Lower leg skin (tissue), 4 donors: Measurements from ENCODE around the gene APOL3. TPM values are rescaled to one million over a fixed set of nuclear protein-coding genes. Genes with fewer than 3 reads are reported as not detected.
A peak's percentile ranks its signal among the peaks of the same experiment; 100 is the strongest.

Source experiments
- DNase-seq, 2 donors: peaks; one replicate each; pipeline ENCODE4 v3.0.0-alpha.2; 2019; ENCODE audit warnings: low spot score in 2 of 2
- H3K4me3 ChIP-seq: fragments of 200-600 bp; sonication (generic); 2 replicates; pipeline ENCODE4 v1.5.1; 2017; ENCODE audit warnings: mild to moderate bottlenecking, low read depth; ENCODE audit not compliant: poor library complexity, severe bottlenecking
- POLR2A ChIP-seq, 2 donors: fragments of 450-650 bp; IDR thresholded peaks; one replicate each; pipeline ENCODE4 v1.6.1; 2016 to 2017; ENCODE audit warnings: antibody characterized with exemption in 2 of 2, mild to moderate bottlenecking in 1 of 2, moderate library complexity in 1 of 2
- WGBS, 2 donors: methylation state at CpG; one replicate each; pipeline ENCODE4 v1.1.5; 2018; 5-methylcytosine and 5-hydroxymethylcytosine counted together
- intact Hi-C: fragments of 100-400 bp; cut with DNase I; formaldehyde crosslinking; loops from one replicate; pipeline ENCODE4 v1.15.0; 2023; ENCODE audit warnings: low total_unique reads
- total RNA-seq, 4 donors: library from RNA; depleted of rRNA; stranded (reverse); fragments of >200 nt; gene quantifications; one replicate each; pipeline ENCODE4 v1.1.0, GENCODE V29; 2016
- TF ChIP-seq, protein P1 (sequence below), 3 donors: fragments of 450-650 bp; IDR thresholded peaks; one replicate each; pipeline ENCODE4 v1.5.1; 2016; ENCODE audit warnings: antibody characterized with exemption in 3 of 3, mild to moderate bottlenecking in 3 of 3, moderate library complexity in 2 of 3

Gene APOL3
- total RNA-seq, 4 donors from 2014 or later, result 29.5 to 55.9 (median 39.6) TPM

DNA sequence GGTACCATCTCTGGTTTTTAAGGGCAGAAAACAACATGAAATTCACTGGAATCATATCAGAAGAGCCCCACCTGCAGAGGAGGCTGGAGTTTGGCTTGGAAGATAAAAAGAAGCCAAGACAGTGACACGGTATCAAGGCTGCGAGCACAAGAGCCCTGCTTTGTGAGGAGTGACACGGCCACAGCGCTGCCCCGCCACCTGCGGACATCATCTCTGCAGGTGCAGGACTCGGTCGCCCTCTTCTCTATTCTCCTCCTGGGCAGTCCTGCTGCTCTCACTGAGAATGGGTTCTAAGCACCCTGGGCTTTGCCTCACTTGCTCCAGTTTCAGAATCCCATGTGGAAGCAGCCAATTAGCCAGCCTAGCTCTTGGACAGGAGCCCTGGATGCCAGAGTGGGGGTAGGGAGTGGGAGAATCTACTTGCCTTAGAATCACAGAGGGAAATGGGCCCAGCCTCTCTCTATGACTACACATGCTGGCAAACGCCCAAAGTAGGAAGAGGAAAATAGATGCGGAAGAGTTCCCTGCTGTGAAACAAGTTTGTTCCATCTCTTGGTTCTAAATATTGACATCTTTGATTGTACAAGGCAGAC, 24.0 kb upstream of the APOL3 start:
- no peak for DNase-seq
- WGBS, 2 donors, result 75 to 78% methylated on average over 10 of the region's 10 CpGs
- TF ChIP-seq POLR2A (IDR thresholded peaks at IDR 0.05), result no peak
- TF ChIP-seq, protein P1, sequence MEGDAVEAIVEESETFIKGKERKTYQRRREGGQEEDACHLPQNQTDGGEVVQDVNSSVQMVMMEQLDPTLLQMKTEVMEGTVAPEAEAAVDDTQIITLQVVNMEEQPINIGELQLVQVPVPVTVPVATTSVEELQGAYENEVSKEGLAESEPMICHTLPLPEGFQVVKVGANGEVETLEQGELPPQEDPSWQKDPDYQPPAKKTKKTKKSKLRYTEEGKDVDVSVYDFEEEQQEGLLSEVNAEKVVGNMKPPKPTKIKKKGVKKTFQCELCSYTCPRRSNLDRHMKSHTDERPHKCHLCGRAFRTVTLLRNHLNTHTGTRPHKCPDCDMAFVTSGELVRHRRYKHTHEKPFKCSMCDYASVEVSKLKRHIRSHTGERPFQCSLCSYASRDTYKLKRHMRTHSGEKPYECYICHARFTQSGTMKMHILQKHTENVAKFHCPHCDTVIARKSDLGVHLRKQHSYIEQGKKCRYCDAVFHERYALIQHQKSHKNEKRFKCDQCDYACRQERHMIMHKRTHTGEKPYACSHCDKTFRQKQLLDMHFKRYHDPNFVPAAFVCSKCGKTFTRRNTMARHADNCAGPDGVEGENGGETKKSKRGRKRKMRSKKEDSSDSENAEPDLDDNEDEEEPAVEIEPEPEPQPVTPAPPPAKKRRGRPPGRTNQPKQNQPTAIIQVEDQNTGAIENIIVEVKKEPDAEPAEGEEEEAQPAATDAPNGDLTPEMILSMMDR (IDR thresholded peaks at IDR 0.05), result no peak
- intact Hi-C loops, result loop anchor here (10.0 kb wide), 1 partner anchor 50 kb away; the partner anchor contains the start of gene APOL2
- H3K4me3 ChIP-seq, result no peak overlapping the region

DNA sequence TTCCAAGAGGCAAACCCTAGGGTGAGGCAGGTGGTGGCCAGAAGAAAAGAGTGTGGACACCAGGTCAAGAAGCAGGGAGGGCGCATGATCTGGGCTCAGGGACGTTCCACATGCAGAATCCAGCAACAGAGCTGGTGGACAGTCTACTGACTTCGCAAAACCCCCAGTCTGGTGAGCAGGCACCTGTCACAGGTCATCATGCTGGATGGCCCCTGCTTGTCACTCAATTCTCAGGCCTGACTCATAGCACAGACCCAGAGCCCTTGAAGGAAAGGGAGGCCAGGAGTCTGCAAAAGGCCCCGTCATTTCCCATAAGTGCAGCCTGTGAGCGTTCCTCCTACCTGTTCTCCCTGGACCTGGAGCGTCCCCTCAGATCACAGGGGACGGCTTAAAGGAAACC, 22.9 kb upstream of the APOL3 start:
- 93 to 95% methylated on average over 7 of the region's 7 CpGs for WGBS, 2 donors
- DNase-seq, result no peak
- no peak for TF ChIP-seq POLR2A (IDR thresholded peaks at IDR 0.05)
- TF ChIP-seq, protein P1 (IDR thresholded peaks at IDR 0.05), result no peak
- H3K4me3 ChIP-seq, result no peak overlapping the region
- intact Hi-C loops, result loop anchor here (10.0 kb wide), 1 partner anchor 51 kb away; the partner anchor contains the start of gene APOL2

DNA sequence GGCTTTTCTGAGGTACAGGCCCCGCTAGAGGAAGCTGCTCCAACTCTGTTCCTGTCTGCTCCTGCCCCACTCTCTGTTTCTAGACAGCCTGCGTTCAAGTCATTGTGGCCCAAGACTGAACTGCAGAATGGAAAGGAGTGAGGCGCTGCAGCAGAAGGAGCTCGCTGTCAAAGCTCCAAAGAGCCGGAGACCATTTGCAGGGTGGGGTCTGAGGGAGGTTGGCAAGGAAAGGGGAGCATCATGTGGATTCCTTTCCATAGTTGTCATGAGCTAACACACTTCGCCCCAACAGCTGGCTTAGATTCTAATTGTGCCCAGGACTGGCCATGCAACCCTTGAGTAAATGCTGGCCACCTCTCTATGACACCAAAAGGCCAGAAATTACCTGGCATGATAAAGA, 22.3 kb upstream of the APOL3 start:
- intact Hi-C loops, result loop anchor here (10.0 kb wide), 1 partner anchor 52 kb away; the partner anchor contains the start of gene APOL2
- TF ChIP-seq, protein P1 (IDR thresholded peaks at IDR 0.05), result no peak
- no peak for TF ChIP-seq POLR2A (IDR thresholded peaks at IDR 0.05)
- WGBS, 2 donors, result 69 to 78% methylated on average over 6 of the region's 6 CpGs
- H3K4me3 ChIP-seq, result no peak overlapping the region
- DNase-seq, result no peak

DNA sequence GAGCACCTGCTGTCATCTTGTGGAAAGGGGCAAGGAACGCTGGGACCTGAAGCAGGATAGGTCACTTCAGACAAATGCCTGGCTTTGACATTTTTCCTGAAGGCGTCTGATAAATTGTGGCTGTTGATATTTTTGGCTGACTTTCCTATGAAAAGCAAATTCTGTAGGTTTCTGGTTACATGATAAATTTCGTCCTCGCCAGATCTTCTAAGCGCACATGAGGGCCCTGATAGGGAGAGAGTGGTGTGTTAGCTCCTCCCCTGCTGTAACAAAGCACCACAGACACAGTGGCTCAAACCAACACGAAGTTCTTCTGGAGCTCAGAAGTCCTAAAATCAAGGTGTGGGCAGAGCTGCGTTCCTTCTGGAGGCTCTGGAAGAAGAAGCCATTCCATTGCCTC, 21.5 kb upstream of the APOL3 start:
- H3K4me3 ChIP-seq, result no peak overlapping the region
- no peak for DNase-seq
- no peak for TF ChIP-seq POLR2A (IDR thresholded peaks at IDR 0.05)
- TF ChIP-seq, protein P1 (IDR thresholded peaks at IDR 0.05), result no peak
- 81 to 87% methylated on average over 7 of the region's 7 CpGs for WGBS, 2 donors
- intact Hi-C loops, result loop anchor here (10.0 kb wide), 1 partner anchor 53 kb away; the partner anchor contains the start of gene APOL2

DNA sequence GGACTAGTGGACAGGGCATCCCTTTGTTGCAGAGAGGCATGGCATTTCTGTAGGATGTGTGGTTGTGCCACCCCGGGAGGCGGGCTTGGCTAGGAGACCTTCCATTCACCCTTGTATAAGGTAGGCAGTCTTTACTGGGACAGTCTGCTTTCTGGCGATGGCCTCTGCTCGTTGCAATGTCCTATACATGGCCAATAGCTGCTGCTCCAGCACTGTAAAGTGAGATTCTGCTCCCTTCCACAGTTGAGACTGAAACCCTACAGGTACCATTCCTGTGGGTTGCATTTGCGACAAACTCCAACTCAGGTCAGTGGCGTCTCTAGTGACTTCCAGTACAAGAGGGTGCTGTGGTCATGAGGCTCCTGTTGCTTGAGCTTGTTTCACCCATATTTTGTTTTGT, 20.4 kb upstream of the APOL3 start:
- intact Hi-C loops, result loop anchor here (10.0 kb wide), 1 partner anchor 54 kb away; the partner anchor contains the start of gene APOL2
- no peak for TF ChIP-seq POLR2A (IDR thresholded peaks at IDR 0.05)
- TF ChIP-seq, protein P1 (IDR thresholded peaks at IDR 0.05), result no peak
- 90 to 92% methylated on average over 6 of the region's 6 CpGs for WGBS, 2 donors
- no peak overlapping the region for H3K4me3 ChIP-seq
- DNase-seq, result peak in 1 of 2 donors; percentile 43
